ENCODE measurements around the gene MTA2.
"Not testable (repeated sequence)": the region's sequence is repeated elsewhere in the genome, so short reads cannot be mapped to it uniquely, and the experiment has no call there.

Gene MTA2

DNA sequence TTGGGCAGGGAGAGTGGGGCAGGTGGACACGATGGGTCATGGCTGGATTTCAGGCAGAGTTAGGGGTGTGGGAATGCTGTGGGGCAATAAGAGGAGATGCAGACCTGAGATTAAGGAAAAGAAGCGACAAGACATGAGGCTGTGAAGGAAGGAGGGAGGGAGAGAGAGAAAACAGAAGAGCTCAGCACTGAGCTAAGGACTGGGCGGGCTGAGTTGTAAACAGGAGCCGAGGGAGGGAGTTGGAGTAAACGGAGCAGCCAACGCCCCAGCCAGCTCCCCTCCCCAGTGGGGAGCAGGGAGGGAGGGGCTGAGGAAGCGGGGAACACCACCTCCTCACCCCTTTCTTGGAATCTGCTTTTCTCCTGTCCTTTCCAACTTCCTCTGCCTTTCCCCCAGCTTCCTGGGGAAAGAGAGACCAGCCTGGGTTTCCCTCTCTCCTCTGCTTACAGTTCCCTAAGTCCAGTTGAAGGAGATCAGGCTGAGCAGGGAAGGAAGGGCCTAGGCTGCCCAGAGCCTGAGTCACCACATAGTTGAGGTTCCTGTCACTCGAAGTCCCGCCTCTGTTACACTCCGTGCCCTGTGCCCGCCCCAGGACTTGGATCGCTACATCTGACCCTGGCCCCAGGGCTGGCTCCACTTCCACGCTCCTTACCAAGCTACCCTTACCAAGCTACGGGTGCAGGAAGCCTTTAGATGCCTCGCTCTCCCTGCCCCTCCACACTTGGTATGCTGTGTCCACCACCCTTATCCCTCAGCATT lies 48.4 kb downstream of the MTA2 start:
- peak overlapping the region; percentile 19 to 34 for H3K4me3 ChIP-seq (replicated peaks in 1 of 2; ENCODE audit: low read depth in 2 of 2, low read length in 2 of 2)
- peak; percentile 95 to 98 for DNase-seq (ENCODE audit: low read depth in 2 of 2)
- TF ChIP-seq, protein P1, sequence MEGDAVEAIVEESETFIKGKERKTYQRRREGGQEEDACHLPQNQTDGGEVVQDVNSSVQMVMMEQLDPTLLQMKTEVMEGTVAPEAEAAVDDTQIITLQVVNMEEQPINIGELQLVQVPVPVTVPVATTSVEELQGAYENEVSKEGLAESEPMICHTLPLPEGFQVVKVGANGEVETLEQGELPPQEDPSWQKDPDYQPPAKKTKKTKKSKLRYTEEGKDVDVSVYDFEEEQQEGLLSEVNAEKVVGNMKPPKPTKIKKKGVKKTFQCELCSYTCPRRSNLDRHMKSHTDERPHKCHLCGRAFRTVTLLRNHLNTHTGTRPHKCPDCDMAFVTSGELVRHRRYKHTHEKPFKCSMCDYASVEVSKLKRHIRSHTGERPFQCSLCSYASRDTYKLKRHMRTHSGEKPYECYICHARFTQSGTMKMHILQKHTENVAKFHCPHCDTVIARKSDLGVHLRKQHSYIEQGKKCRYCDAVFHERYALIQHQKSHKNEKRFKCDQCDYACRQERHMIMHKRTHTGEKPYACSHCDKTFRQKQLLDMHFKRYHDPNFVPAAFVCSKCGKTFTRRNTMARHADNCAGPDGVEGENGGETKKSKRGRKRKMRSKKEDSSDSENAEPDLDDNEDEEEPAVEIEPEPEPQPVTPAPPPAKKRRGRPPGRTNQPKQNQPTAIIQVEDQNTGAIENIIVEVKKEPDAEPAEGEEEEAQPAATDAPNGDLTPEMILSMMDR (IDR thresholded peaks at IDR 0.05; ENCODE audit: low read depth, low read length), result no peak

DNA sequence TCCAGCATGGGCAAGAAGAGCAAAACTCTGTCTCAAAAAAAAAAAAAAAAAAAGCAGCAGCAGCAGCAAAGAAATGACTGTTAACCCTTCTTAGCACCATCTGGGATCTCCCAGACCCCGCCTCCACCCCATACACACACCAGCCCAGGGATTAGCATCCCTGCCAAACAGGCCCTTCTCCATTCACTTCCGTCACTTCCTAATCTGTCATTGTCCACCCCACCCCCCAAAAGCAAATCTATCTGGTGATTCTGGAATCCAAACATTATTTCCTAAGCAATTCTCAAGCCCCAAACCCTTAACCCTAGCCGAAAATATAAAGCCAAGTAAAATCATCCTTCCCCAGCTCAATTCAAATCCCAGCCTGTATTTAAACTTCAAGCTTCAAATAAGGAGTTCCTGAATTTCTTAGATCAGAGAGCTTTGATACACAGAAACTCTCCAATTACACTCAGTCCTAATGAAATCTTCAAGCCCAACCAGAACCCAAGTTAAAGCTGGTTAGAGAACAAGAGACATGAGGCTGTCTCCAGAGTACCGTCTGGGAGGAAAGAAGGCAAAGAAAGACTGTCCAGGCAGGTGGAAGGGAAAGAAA lies 49.1 kb downstream of the MTA2 start:
- TF ChIP-seq, protein P1 (IDR thresholded peaks at IDR 0.05; ENCODE audit: low read depth, low read length), result no peak
- H3K4me3 ChIP-seq (replicated peaks in 1 of 2; ENCODE audit: low read depth in 2 of 2, low read length in 2 of 2), result peak overlapping the region in 1 of 2 donors; percentile 34
- peak; percentile 51 to 60 for DNase-seq (ENCODE audit: low read depth in 2 of 2)

DNA sequence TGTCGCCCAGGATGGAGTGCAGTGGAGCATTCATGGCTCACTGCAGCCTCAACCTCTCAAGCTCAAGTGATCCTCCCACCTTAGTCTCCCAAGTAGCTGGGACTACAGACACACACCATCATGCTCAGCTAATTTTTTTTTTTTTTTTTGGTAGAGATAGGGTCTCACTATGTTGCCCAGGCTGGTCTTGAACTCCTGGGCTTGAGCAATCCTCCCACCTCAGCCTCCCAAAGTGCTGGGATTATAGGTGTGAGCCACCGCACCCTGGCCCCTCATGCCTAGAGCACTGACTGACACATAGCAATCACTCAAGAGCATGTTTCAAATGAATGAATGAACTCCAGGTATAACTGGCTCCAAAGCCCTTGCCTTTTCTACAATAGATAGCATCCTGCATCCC lies 51.2 kb downstream of the MTA2 start:
- DNase-seq (ENCODE audit: low read depth in 2 of 2); H3K4me3 ChIP-seq (replicated peaks in 1 of 2; ENCODE audit: low read depth in 2 of 2, low read length in 2 of 2): not testable (repeated sequence)

DNA sequence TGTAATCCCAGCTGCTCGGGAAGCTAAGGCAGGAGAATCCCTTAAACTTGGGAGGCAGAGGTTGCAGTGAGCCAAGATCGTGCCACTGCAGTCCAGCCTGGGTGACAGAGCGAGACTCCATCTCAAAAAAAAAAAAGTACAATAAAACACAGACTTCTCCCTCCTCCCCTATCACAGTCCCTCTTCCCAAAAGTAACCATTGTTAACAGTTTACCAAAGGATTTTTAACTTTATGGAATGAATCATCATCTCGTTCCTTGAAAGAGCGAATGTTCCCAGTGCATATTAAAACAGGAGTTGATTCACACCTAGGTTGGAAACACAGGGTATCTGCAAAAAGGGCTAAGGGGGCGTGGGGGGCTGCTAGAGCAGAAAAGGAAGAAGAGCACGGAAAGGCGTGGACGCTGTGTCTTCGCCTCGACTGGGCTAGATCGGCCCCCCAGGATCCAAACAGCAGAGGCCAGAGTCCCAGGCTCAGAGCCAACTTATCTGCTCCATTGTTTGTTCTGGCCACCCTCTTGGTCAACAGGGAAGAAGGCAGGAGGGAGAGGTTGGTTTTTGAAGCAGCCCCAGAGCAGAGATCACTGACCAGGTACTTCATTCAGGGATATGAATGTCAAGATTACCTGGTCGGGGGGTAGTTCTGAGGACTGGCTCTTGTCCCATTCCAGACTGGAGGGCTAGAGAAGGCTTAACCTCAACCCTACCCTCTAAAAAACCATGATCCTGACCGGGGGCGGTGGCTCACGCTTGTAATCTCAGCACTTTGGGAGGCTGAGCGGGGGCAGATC lies 52.9 kb downstream of the MTA2 start:
- TF ChIP-seq, protein P1 (IDR thresholded peaks at IDR 0.05; ENCODE audit: low read depth, low read length), result no peak
- peak overlapping the region in 1 of 2 donors; percentile 26 for H3K4me3 ChIP-seq (replicated peaks in 1 of 2; ENCODE audit: low read depth in 2 of 2, low read length in 2 of 2)
- DNase-seq (ENCODE audit: low read depth in 2 of 2), result peak; percentile 62 to 67

DNA sequence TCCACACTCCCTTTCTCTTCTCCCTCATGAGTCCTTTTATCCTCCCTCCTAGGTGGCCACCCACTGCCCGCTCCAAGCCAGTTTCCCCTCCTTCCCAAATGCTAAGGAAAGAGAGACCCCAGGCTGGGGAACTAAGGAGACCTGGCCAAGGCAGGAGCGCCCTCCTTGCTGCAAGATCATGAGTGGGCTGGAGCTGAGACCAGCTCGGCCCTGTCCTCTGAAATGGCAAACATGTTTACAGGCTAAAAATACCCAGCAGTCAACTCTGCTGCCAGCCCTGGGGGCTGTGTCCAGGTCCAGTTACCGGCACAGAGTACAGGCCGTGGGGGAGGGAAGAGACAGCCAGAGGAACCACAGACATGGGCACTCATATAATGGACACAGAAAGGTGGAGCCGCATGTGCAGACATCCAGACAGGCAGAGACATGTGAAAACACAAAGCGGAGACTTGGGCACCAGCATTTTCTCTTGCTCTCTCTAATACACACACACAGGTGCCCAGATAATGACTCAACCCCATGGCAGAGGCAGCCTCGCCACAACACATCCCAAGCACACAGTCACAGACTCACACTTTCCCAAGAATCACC lies 53.9 kb downstream of the MTA2 start:
- H3K4me3 ChIP-seq (replicated peaks in 1 of 2; ENCODE audit: low read depth in 2 of 2, low read length in 2 of 2), result peak overlapping the region; percentile 93 to 95
- no peak for DNase-seq (ENCODE audit: low read depth in 2 of 2)
- TF ChIP-seq, protein P1 (IDR thresholded peaks at IDR 0.05; ENCODE audit: low read depth, low read length), result no peak

DNA sequence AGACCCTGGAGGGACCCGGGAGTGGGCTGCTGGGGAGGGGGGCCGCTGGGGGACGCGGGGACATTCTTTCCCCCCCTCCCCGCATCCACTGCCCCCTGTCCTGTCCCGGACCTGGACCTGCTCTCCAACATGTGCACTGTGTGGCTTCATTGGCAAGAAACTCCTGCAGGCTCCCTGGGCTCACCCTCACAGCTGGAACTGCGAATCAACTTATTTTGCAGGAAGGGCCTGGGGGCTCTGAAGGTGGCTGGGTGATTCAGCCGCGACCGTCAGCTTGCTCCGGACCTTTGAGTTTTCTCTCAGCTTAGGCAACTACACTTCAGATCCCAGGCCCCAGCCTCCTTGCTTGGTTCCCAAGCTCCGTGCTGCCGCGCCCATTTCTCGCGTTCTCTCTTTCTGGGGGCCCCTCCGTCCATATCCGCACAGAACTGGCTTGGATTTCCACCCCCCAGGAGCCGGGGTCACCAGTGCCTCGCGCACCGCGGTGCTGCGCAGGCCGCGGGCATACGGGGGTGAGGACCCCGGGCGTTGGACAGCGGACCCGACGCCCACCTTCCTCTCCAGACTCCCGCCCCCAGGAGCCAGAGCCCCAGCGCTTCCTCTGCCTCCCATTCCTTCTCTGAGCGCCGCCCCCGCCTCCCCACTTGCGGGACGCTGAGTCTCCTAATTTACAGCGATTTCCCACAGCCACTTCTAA lies 54.6 kb downstream of the MTA2 start:
- peak overlapping the region; percentile 93 to 95 for H3K4me3 ChIP-seq (replicated peaks in 1 of 2; ENCODE audit: low read depth in 2 of 2, low read length in 2 of 2)
- DNase-seq (ENCODE audit: low read depth in 2 of 2), result peak; percentile 37 to 58
- TF ChIP-seq, protein P1 (IDR thresholded peaks at IDR 0.05; ENCODE audit: low read depth, low read length), result no peak

Data from cardiac fibroblast (primary cell).